Central memory CD8-positive, alpha-beta T cell (primary cell): ENCODE results near the gene NHLRC4.

Source experiments
- ATAC-seq: fragments of 150-1000 bp; cut with Tn5 transposase; replicated peaks from 2 replicates; pipeline ENCODE4 v1.10.0; 2022; ENCODE audit warnings: mild to moderate bottlenecking, moderate FRiP score, moderate number of reproducible peaks; ENCODE audit not compliant: poor library complexity, severe bottlenecking; ENCODE audit errors: extremely low read depth
- DNase-seq, 2 donors: peaks; one replicate each; pipeline ENCODE4 v3.0.0; 2021; ENCODE audit warnings: low spot score in 2 of 2
- H3K27ac Mint-ChIP-seq: one replicate; pipeline ENCODE4 v1.8.0; 2022; ENCODE audit warnings: low read depth, mild to moderate bottlenecking, moderate library complexity, mixed read lengths
- H3K27me3 Mint-ChIP-seq: one replicate; pipeline ENCODE4 v1.8.0; 2022; ENCODE audit warnings: mixed read lengths
- H3K36me3 Mint-ChIP-seq: one replicate; pipeline ENCODE4 v1.8.0; 2022; ENCODE audit warnings: mild to moderate bottlenecking, moderate library complexity, mixed read lengths; ENCODE audit not compliant: insufficient read depth
- H3K4me1 Mint-ChIP-seq: one replicate; pipeline ENCODE4 v1.8.0; 2022; ENCODE audit warnings: mixed read lengths
- H3K4me3 Mint-ChIP-seq: one replicate; pipeline ENCODE4 v1.8.0; 2022; ENCODE audit warnings: mild to moderate bottlenecking, moderate library complexity, mixed read lengths
- H3K9me3 Mint-ChIP-seq: one replicate; pipeline ENCODE4 v1.8.0; 2022; ENCODE audit warnings: mixed read lengths

NHLRC4 gene

DNA sequence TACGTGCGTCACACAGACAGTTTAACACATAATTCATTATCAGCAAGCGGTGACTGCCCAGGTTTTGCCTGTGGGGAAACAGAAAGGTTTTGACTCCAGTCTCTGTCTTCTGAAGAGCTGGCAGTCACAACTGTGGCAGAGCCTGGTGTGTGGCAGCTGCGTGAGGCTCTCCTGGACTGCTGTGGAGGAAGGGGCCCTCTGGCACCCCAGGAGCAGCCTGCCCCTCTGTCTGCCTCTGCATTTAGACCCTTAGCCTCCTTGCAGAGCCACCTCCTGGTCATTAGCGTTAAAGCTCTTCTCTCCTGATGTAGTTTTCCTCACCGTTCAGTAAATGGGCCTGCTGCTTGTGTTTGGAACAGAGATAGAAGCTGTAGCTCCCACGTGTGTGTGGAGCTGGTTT lies 34.0 kb downstream of the NHLRC4 start:
- no peaks in the 10 kb centered on the region for H3K9me3 Mint-ChIP-seq
- no peak for ATAC-seq
- no peak for DNase-seq
- H3K36me3 Mint-ChIP-seq = peaks cover 9% of the 10 kb centered on the region
- no peak overlapping the region for H3K4me3 Mint-ChIP-seq
- no peaks in the 10 kb centered on the region for H3K27me3 Mint-ChIP-seq
- no peak overlapping the region for H3K27ac Mint-ChIP-seq
- peaks cover 21% of the 10 kb centered on the region for H3K4me1 Mint-ChIP-seq

DNA sequence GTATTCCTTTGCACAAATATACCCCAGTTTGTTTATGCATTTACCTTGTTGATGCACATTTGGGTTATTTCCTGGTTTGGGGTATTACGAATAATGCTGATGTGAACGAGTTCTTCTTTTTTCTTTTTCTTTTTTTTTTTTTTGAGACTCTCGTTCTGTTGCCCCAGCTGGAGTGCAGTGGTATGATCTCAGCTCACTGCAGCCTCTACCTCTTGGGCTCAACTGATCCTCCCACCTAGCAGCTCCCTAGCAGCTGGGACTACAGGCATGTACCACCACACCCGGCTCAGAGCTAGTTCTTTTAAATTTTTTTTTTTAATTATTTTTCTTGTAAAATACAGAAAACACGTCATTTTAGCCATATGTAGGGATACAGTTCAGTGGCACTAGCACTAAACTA lies 37.1 kb downstream of the NHLRC4 start:
- H3K27ac Mint-ChIP-seq = no peak overlapping the region

DNA sequence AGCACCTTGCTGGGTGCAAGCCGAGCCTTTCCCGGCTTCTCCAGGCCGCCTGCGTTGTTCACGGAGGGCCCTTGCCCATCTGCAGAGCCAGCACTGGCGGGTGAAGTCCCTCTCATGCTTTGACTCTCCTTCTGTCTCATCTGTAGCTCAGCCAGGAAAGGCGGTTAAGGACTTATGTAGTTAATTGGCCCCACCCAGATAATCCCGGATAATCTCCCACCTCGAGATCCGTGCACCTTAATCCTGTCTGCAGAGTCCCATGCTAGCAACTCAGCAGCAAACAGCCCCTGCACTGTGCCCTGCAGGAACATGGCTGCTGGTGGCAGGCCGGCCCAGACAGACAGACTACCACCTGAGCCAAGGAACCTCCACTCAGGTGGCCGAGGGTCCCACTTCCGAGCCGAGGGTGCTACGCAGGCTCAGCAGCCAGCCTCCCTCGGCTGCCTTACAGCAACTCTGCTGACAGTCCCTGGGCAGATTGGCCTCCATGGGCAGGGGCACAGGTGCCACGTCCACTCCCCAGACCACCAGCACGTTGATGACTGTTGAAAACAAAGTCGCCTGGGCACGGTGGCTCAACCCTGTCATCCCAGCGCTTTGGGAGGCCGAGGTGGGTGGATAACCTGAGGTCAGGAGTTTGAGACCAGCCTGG lies 40.0 kb downstream of the NHLRC4 start:
- DNase-seq (no peak), ATAC-seq (no peak)
- Mint-ChIP-seq H3K9me3 (no peaks in the 10 kb centered on the region), H3K36me3 (peaks cover 3% of the 10 kb centered on the region), H3K4me1 (peaks cover 29% of the 10 kb centered on the region), H3K4me3 (no peak overlapping the region), H3K27ac (no peak overlapping the region), H3K27me3 (no peaks in the 10 kb centered on the region)

More for the DNA sequence above, 37.1 kb downstream of the NHLRC4 start:
- H3K9me3 Mint-ChIP-seq = no peaks in the 10 kb centered on the region
- H3K36me3 Mint-ChIP-seq = peaks cover 7% of the 10 kb centered on the region
- H3K4me3 Mint-ChIP-seq = no peak overlapping the region
- DNase-seq (no peak), ATAC-seq (no peak)
- H3K4me1 Mint-ChIP-seq = peaks cover 11% of the 10 kb centered on the region
- H3K27me3 Mint-ChIP-seq = no peaks in the 10 kb centered on the region

DNA sequence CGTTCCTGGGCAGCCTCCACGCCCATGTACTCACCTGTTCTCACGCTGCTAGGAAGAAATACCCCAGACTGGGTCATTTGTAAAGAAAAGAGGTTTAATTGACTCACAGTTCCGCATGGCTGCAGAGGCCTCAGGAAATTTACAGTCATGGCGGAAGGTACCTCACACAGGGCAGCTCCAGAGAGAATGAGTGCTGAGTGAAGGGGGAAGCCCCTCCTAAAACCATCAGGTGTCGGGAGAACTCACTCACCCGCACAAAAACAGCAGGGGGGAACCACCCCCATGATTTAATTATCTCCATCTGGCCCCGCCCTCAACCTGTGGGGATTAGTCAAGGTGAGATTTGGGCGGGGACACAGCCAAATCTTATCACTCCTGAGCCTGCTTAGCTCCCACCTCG lies 41.2 kb downstream of the NHLRC4 start:
- no peaks in the 10 kb centered on the region for H3K27me3 Mint-ChIP-seq
- H3K27ac Mint-ChIP-seq = no peak overlapping the region
- ATAC-seq (no peak), DNase-seq (no peak)
- H3K9me3 Mint-ChIP-seq = no peaks in the 10 kb centered on the region
- H3K36me3 Mint-ChIP-seq = no peaks in the 10 kb centered on the region
- H3K4me1 Mint-ChIP-seq = peaks cover 27% of the 10 kb centered on the region
- no peak overlapping the region for H3K4me3 Mint-ChIP-seq

DNA sequence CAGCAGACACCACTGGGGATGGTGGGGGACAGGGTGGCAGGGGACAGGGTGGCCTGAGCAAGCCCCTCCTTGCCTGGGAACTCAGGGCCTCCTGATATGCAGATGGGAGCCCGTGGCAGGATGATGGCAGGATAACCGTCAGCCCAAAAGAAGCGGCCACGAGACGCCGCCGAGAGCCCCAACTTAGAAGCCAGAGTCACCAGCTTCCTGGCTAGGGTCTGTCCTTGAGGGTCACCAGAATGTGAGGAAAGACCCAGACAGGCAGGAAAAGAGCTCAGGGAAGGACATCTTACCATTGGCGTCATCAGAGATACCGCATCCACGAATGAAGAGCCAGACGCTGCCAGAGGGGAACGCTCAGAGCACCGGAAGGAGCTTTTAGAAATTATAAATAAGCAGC lies 42.5 kb downstream of the NHLRC4 start:
- no peaks in the 10 kb centered on the region for H3K27me3 Mint-ChIP-seq
- peak overlapping the region; percentile 38 for H3K27ac Mint-ChIP-seq
- ATAC-seq (no peak), DNase-seq (no peak)
- peaks cover 21% of the 10 kb centered on the region for H3K4me1 Mint-ChIP-seq
- H3K9me3 Mint-ChIP-seq = no peaks in the 10 kb centered on the region
- no peaks in the 10 kb centered on the region for H3K36me3 Mint-ChIP-seq
- H3K4me3 Mint-ChIP-seq = no peak overlapping the region

DNA sequence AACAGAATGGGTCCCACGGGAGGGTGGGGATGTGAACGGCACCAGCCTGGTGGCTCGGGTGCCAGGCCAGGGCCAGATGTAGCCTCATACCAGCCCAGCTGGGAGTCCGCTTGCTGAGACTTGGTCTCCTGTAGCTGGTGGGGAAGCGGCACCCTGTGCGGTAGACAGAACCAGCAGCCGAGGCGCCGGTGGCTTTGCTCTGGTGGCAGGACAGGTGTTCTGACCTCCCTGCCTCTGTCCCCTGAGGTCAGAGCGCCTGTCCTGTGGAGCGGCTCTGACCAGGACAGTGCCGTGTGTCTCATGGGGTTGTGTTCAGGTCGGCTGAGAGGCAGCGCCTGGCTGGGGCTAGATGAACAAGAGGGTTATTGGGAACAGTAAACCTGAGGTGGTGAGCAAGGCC lies 43.2 kb downstream of the NHLRC4 start:
- Mint-ChIP-seq H3K27me3 (no peaks in the 10 kb centered on the region), H3K9me3 (no peaks in the 10 kb centered on the region), H3K4me1 (peaks cover 25% of the 10 kb centered on the region), H3K36me3 (no peaks in the 10 kb centered on the region), H3K4me3 (no peak overlapping the region), H3K27ac (no peak overlapping the region)
- DNase-seq (no peak), ATAC-seq (no peak)

DNA sequence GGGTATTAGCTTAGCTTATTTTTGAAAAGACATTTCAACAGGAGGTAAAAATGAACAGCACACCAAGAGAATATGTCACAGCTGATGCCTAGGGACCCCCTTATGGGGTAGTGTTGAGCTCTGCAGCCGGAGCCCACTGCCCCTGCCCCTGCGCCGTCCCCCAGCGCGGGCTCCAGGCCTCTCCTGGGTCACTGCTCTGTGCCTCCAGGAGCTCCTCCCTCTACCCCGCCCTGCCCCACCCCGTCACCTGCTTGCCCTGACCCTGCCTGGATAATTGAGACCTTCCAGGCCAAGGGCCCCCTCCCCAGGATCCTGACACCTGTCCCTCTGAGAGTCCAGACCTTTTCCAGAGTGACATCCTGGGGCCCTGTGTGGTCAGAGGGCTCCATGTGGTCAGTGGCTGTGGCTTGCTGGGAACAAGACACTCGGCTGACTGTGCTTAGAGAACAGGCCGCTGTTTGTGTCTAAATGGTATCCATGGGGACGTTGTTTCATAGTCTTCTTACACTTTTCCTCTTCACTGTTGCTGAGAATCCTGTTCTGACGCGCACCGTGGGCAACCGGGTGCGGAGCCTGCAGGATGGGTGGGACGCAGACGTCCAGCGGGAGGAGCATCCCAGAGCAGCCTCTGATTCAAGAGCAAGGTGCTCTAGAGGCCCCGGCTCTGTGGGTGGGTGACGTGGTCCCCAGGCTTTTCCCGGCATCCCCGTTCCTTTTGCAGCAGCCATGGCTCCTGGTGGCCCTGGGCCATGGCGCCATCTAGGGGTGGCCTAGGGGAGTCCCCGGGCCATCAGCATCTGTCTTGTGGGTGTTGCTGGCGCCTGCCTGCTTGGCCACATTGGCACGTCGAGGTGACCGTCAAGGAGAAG lies 43.9 kb downstream of the NHLRC4 start:
- DNase-seq = peak in 1 of 2 donors; percentile 48
- no peaks in the 10 kb centered on the region for H3K36me3 Mint-ChIP-seq
- ATAC-seq = peak; percentile 40
- H3K27ac Mint-ChIP-seq = no peak overlapping the region
- no peak overlapping the region for H3K4me3 Mint-ChIP-seq
- no peaks in the 10 kb centered on the region for H3K27me3 Mint-ChIP-seq
- H3K9me3 Mint-ChIP-seq = no peaks in the 10 kb centered on the region
- peaks cover 26% of the 10 kb centered on the region for H3K4me1 Mint-ChIP-seq

DNA sequence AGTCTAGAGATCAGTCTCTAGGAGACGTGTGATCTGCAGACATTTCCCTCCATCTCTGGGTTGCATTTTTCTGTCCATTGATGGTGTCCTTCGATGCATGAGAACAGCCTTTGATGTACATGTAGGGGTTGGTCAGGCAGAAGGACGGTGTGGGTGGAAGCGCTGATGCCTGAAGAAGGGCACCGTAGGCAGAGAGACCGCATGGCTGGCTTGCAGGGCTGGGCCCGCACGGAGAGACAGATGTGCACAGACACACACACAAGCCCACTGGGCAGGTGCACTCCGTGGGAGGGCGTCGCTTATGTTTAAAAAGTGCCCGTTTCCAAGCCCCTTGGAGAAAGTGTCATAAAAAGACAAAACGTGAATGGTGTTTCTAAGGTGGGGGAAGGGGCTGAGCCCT lies 48.3 kb downstream of the NHLRC4 start:
- H3K9me3 Mint-ChIP-seq = no peaks in the 10 kb centered on the region
- no peak overlapping the region for H3K27ac Mint-ChIP-seq
- H3K36me3 Mint-ChIP-seq = no peaks in the 10 kb centered on the region
- H3K27me3 Mint-ChIP-seq = no peaks in the 10 kb centered on the region
- H3K4me1 Mint-ChIP-seq = peaks cover 12% of the 10 kb centered on the region
- ATAC-seq = no peak
- no peak overlapping the region for H3K4me3 Mint-ChIP-seq
- DNase-seq = no peak

DNA sequence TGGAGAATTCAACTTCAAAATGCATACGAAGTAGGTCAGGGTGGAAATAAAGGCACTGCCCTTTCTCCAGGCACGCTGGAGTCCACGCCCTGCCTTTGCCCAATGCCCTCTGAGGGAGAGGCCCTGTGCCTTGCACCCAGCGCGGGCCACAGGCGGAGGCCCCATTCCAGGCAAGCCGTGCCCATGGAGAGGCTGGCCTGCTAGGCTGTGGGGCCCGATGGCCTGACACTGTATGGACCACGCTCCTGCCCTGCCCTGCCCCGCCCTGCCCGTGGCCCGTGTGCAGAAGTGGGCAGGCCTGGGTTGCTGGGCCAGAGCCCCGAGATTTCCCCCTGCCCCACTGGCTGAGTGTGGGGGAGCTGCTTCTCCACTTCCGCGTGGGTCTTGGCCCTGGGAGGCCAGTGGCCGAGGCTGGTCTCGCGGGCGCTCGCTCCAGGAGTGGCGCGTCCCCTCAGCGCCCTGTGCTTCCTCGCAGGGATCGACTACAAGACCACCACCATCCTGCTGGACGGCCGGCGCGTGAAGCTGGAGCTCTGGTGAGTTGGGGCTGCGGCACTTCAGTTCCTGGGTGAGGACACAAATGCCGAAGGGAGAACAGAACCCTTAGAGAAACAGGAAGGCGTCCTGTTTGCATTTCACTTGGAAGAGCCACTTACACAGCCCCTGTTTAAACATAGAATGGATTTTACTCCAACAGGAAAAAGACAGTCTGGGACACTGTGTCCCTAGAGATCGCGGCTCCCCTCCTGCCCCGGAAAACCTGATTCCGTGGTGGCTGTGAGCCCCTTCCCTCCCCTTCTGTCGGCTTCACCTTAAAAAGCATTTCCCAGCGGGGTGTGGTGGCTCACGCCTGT lies 50.2 kb downstream of the NHLRC4 start:
- H3K9me3 Mint-ChIP-seq = no peaks in the 10 kb centered on the region
- ATAC-seq (no peak), DNase-seq (no peak)
- no peaks in the 10 kb centered on the region for H3K36me3 Mint-ChIP-seq
- no peak overlapping the region for H3K4me3 Mint-ChIP-seq
- H3K27ac Mint-ChIP-seq = no peak overlapping the region
- peaks cover 5% of the 10 kb centered on the region for H3K4me1 Mint-ChIP-seq
- H3K27me3 Mint-ChIP-seq = no peaks in the 10 kb centered on the region

DNA sequence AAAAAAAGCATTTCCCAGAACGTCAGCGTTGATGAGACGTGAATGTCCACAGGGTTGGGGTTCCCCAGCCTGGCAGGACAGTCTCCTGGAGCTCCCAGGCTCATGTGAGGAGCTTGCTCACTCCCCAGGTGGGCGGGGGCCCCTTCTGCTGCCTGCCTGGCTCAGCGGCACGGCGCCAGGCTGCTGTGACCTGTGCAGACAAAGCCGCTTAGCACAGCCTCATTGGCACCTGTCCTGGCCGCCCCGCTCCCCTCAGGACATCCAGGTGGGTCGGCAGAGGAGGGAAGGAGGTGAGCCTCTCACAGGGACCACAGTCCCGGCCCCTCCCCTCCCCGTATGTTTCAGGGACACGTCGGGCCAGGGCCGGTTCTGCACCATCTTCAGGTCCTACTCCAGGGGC lies 51.0 kb downstream of the NHLRC4 start:
- Mint-ChIP-seq H3K36me3 (no peaks in the 10 kb centered on the region), H3K27ac (no peak overlapping the region), H3K9me3 (no peaks in the 10 kb centered on the region), H3K4me1 (peaks cover 5% of the 10 kb centered on the region), H3K27me3 (no peaks in the 10 kb centered on the region), H3K4me3 (no peak overlapping the region)
- DNase-seq (no peak), ATAC-seq (no peak)
